ENCODE results near the gene STBD1.
A peak's percentile ranks its signal among the peaks of the same experiment; 100 is the strongest.
"Not testable (repeated sequence)": the region's sequence is repeated elsewhere in the genome, so short reads cannot be mapped to it uniquely, and the experiment has no call there.

STBD1 gene

DNA sequence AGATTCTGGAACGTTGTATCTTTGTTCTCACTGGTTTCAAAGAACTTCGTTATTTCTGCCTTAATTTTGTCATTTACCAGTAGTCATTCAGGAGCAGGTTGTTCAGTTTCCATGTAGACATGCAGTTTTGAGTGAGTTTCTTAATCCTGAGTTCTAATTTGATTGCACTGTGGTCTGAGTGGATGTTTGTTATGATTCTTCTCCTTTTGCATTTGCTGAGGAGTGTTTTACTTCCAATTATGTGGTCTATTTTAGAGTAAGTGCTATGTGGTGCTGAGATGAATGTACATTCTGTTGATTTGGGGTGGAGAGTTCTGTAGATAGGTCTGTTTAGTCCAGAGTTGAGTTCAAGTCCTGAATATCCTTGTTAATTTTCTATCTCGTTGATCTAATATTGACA lies 18.7 kb upstream of the STBD1 start:
- not testable (repeated sequence) for H3K27ac ChIP-seq (ENCODE audit: low read depth, low read length); H3K27me3 ChIP-seq (ENCODE audit: control insufficient read depth, insufficient read depth, low read length); H3K9ac ChIP-seq (ENCODE audit: low read depth, low read length)

GRCh38 chr4:76292730-76293129 lies 13.8 kb upstream of the STBD1 start:
- Histone ChIP-seq H3K27me3 (ENCODE audit: control insufficient read depth, insufficient read depth, low read length) (no peaks in the 10 kb centered on the region), H3K4me1 (ENCODE audit: control insufficient read depth, insufficient read depth, low read length) (no peaks in the 10 kb centered on the region), H3K27ac (ENCODE audit: low read depth, low read length) (no peak overlapping the region), H3K36me3 (ENCODE audit: control insufficient read depth, insufficient read depth, low read length) (no peaks in the 10 kb centered on the region), H3K9ac (ENCODE audit: low read depth, low read length) (no peak overlapping the region), H3K4me3 (ENCODE audit: low read depth, low read length) (no peak overlapping the region), H3K9me3 (ENCODE audit: control insufficient read depth, insufficient read depth, low read length) (no peaks in the 10 kb centered on the region)

More for the DNA sequence above, 18.7 kb upstream of the STBD1 start:
- H3K9me3 ChIP-seq (ENCODE audit: control insufficient read depth, insufficient read depth, low read length); H3K36me3 ChIP-seq (ENCODE audit: control insufficient read depth, insufficient read depth, low read length); H3K4me1 ChIP-seq (ENCODE audit: control insufficient read depth, insufficient read depth, low read length); H3K4me3 ChIP-seq (ENCODE audit: low read depth, low read length): not testable (repeated sequence)

GRCh38 chr4:76293772-76294171 lies 12.8 kb upstream of the STBD1 start:
- Histone ChIP-seq H3K27me3 (ENCODE audit: control insufficient read depth, insufficient read depth, low read length) (no peaks in the 10 kb centered on the region), H3K9me3 (ENCODE audit: control insufficient read depth, insufficient read depth, low read length) (no peaks in the 10 kb centered on the region; the same call in 1 of the 2 replicates), H3K27ac (ENCODE audit: low read depth, low read length) (no peak overlapping the region), H3K4me1 (ENCODE audit: control insufficient read depth, insufficient read depth, low read length) (no peaks in the 10 kb centered on the region), H3K9ac (ENCODE audit: low read depth, low read length) (no peak overlapping the region), H3K4me3 (ENCODE audit: low read depth, low read length) (no peak overlapping the region), H3K36me3 (ENCODE audit: control insufficient read depth, insufficient read depth, low read length) (no peaks in the 10 kb centered on the region)

GRCh38 chr4:76296286-76296820 lies 10.2 kb upstream of the STBD1 start:
- Histone ChIP-seq H3K27ac (ENCODE audit: low read depth, low read length) (no peak overlapping the region), H3K9me3 (ENCODE audit: control insufficient read depth, insufficient read depth, low read length) (no peaks in the 10 kb centered on the region; the same call in 1 of the 2 replicates), H3K9ac (ENCODE audit: low read depth, low read length) (no peak overlapping the region), H3K4me1 (ENCODE audit: control insufficient read depth, insufficient read depth, low read length) (no peaks in the 10 kb centered on the region), H3K36me3 (ENCODE audit: control insufficient read depth, insufficient read depth, low read length) (no peaks in the 10 kb centered on the region), H3K27me3 (ENCODE audit: control insufficient read depth, insufficient read depth, low read length) (no peaks in the 10 kb centered on the region), H3K4me3 (ENCODE audit: low read depth, low read length) (no peak overlapping the region)

DNA sequence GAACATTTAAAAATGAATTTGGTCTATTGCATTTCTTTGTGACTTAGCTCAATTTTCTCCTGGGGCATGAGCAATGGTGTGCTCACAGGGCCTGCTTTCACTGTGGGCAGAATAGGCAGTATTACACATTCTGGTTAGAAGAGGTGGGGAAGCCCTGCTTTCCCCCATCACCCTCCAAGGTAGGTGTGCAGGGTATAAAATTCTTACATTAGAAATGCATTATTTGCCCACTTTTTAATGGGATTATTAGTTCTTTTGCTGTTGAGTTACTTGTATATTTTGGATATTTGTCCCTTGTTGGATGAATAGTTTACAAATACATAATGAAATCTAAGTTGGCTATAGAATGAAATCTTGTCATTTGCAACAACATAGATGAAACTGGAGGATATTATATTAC lies 8.3 kb upstream of the STBD1 start:
- H3K36me3 ChIP-seq (ENCODE audit: control insufficient read depth, insufficient read depth, low read length): no peaks in the 10 kb centered on the region
- no peaks in the 10 kb centered on the region for H3K4me1 ChIP-seq (ENCODE audit: control insufficient read depth, insufficient read depth, low read length)
- no peak overlapping the region for H3K9ac ChIP-seq (ENCODE audit: low read depth, low read length)

DNA sequence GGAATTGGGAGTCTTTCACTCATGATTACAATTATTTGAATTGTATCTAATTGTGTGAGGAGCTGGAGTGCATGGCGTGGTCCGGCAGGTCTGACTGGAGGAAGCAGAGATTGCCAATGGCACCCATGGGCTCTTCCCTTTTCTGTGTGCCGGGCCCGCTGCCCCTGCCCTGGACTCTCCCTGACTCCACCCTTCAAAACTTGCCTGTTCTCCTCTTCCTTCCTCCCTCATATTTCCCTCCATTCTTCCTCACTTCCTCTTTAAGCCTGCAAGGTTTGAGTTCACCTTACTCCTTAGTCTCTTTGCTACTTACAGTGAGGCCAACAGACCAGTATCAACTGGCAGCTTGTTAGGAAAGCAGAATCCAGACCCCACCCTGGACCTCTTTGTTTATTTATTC lies 6.5 kb upstream of the STBD1 start:
- Histone ChIP-seq H3K9ac (ENCODE audit: low read depth, low read length) (no peak overlapping the region), H3K4me3 (ENCODE audit: low read depth, low read length) (no peak overlapping the region), H3K9me3 (ENCODE audit: control insufficient read depth, insufficient read depth, low read length) (no peaks in the 10 kb centered on the region; the same call in 1 of the 2 replicates)

More for the DNA sequence above, 8.3 kb upstream of the STBD1 start:
- Histone ChIP-seq H3K4me3 (ENCODE audit: low read depth, low read length) (no peak overlapping the region), H3K27ac (ENCODE audit: low read depth, low read length) (no peak overlapping the region), H3K9me3 (ENCODE audit: control insufficient read depth, insufficient read depth, low read length) (no peaks in the 10 kb centered on the region; the same call in 1 of the 2 replicates), H3K27me3 (ENCODE audit: control insufficient read depth, insufficient read depth, low read length) (no peaks in the 10 kb centered on the region)

DNA sequence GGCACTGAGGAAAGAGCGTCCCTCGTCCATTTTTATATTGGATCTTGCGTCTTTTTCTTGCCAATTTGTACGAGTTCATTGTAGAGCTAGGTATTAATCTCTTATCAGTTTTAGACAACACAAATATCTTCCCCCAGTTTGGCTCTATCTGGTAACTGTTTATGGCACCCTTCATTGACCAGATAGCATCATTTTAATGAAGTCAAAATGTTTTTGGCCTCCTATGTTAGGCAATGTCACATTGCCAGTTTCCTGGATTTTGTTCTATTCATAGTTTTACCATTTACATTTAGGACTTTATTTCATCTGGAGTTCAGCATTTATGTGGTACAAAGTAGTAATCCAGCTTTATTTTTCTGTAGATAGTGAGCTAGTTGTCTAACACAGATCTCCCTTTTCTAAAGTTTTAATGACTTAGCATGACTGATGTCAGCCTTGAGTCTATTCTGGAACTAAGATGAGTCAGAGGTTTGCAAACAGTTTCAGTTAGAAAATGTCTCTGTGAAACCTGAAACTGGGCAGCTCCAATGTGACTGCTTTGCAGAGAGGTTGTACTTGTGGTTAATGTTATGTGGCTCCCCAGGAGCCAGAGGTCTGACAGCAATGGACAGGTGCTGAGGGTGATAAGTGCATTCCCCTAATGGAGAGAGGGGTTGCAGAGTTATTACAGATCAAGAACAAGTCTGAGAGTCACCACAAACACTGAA lies 5.3 kb upstream of the STBD1 start:
- no peaks in the 10 kb centered on the region for H3K36me3 ChIP-seq (ENCODE audit: control insufficient read depth, insufficient read depth, low read length)
- H3K4me1 ChIP-seq (ENCODE audit: control insufficient read depth, insufficient read depth, low read length): 0 out of 2 replicates have a peak, but pooled peaks cover 4% of the 10 kb centered on the region
- H3K27me3 ChIP-seq (ENCODE audit: control insufficient read depth, insufficient read depth, low read length): peaks cover 17% of the 10 kb centered on the region
- no peak overlapping the region for H3K4me3 ChIP-seq (ENCODE audit: low read depth, low read length)
- no peak overlapping the region for H3K9ac ChIP-seq (ENCODE audit: low read depth, low read length)
- no peak overlapping the region for H3K27ac ChIP-seq (ENCODE audit: low read depth, low read length)
- no peaks in the 10 kb centered on the region; the same call in 1 of the 2 replicates for H3K9me3 ChIP-seq (ENCODE audit: control insufficient read depth, insufficient read depth, low read length)

More for the DNA sequence above, 6.5 kb upstream of the STBD1 start:
- Histone ChIP-seq H3K27ac (ENCODE audit: low read depth, low read length) (no peak overlapping the region), H3K36me3 (ENCODE audit: control insufficient read depth, insufficient read depth, low read length) (no peaks in the 10 kb centered on the region), H3K4me1 (ENCODE audit: control insufficient read depth, insufficient read depth, low read length) (no peaks in the 10 kb centered on the region), H3K27me3 (ENCODE audit: control insufficient read depth, insufficient read depth, low read length) (peaks cover 5% of the 10 kb centered on the region)

- no peak overlapping the region for H3K9ac ChIP-seq (ENCODE audit: low read depth, low read length)
- H3K27me3 ChIP-seq (ENCODE audit: control insufficient read depth, insufficient read depth, low read length): peaks cover 17% of the 10 kb centered on the region
- H3K4me1 ChIP-seq (ENCODE audit: control insufficient read depth, insufficient read depth, low read length): 0 out of 2 replicates have a peak, but pooled peaks cover 4% of the 10 kb centered on the region
- H3K27ac ChIP-seq (ENCODE audit: low read depth, low read length): no peak overlapping the region
- H3K36me3 ChIP-seq (ENCODE audit: control insufficient read depth, insufficient read depth, low read length): no peaks in the 10 kb centered on the region
- no peak overlapping the region for H3K4me3 ChIP-seq (ENCODE audit: low read depth, low read length)
- H3K9me3 ChIP-seq (ENCODE audit: control insufficient read depth, insufficient read depth, low read length): no peaks in the 10 kb centered on the region; the same call in 1 of the 2 replicates
Measured at GRCh38 chr4:76301775-76302162, 4.8 kb upstream of the STBD1 start.

GRCh38 chr4:76302826-76303438 lies 3.6 kb upstream of the STBD1 start:
- peaks cover 17% of the 10 kb centered on the region for H3K27me3 ChIP-seq (ENCODE audit: control insufficient read depth, insufficient read depth, low read length)
- no peak overlapping the region for H3K27ac ChIP-seq (ENCODE audit: low read depth, low read length)
- H3K9me3 ChIP-seq (ENCODE audit: control insufficient read depth, insufficient read depth, low read length): no peaks in the 10 kb centered on the region; the same call in 1 of the 2 replicates
- H3K36me3 ChIP-seq (ENCODE audit: control insufficient read depth, insufficient read depth, low read length): no peaks in the 10 kb centered on the region
- no peak overlapping the region for H3K4me3 ChIP-seq (ENCODE audit: low read depth, low read length)
- 0 out of 2 replicates have a peak, but pooled peaks cover 7% of the 10 kb centered on the region for H3K4me1 ChIP-seq (ENCODE audit: control insufficient read depth, insufficient read depth, low read length)
- H3K9ac ChIP-seq (ENCODE audit: low read depth, low read length): no peak overlapping the region

GRCh38 chr4:76305033-76305687 lies 1.4 kb upstream of the STBD1 start:
- no peak overlapping the region for H3K9ac ChIP-seq (ENCODE audit: low read depth, low read length)
- peak overlapping the region; percentile 92; the same call in 1 of the 2 replicates for H3K4me3 ChIP-seq (ENCODE audit: low read depth, low read length)
- H3K27ac ChIP-seq (ENCODE audit: low read depth, low read length): no peak overlapping the region
- 0 out of 2 replicates have a peak, but pooled peaks cover 7% of the 10 kb centered on the region for H3K4me1 ChIP-seq (ENCODE audit: control insufficient read depth, insufficient read depth, low read length)
- peaks cover 12% of the 10 kb centered on the region for H3K36me3 ChIP-seq (ENCODE audit: control insufficient read depth, insufficient read depth, low read length)
- peaks cover 17% of the 10 kb centered on the region for H3K27me3 ChIP-seq (ENCODE audit: control insufficient read depth, insufficient read depth, low read length)
- no peaks in the 10 kb centered on the region for H3K9me3 ChIP-seq (ENCODE audit: control insufficient read depth, insufficient read depth, low read length)

All from HUES48 (cell line).